Measurements from ENCODE around the gene BMPR2. TPM values are rescaled to one million over a fixed set of nuclear protein-coding genes. Genes with fewer than 3 reads are reported as not detected.

BMPR2 gene
- total and polyA plus RNA-seq, 2 experiments from 2014 or later: 12.7 to 24.9 TPM

DNA sequence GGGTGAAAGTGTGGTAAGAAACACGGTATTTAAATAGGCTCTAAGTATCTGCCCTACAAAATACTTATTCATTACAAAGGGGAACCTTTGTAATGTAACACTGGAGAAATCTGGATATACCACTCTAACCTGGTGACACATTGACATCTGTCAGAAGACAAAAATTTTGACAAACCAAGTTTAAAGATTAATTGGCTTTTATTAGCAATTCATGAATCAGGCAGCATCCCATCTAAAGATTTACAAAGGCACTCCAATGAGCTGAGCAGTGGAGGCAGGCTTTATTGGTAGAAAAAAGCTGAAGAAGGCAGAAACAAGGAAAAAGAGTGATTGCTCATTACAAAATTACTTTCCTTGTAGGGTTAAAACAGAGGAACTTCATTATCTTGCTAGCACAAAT, 35.0 kb downstream of the BMPR2 start:
- Histone ChIP-seq H3K4me3 (no peak overlapping the region), H3K36me3 (no peaks in the 10 kb centered on the region), H3K9me3 (ENCODE audit: low read depth) (no peaks in the 10 kb centered on the region), H3K4me1 (ENCODE audit: low read depth) (no peaks in the 10 kb centered on the region), H3K27me3 (no peaks in the 10 kb centered on the region), H3K27ac (no peak overlapping the region)
- TF ChIP-seq, protein P1, sequence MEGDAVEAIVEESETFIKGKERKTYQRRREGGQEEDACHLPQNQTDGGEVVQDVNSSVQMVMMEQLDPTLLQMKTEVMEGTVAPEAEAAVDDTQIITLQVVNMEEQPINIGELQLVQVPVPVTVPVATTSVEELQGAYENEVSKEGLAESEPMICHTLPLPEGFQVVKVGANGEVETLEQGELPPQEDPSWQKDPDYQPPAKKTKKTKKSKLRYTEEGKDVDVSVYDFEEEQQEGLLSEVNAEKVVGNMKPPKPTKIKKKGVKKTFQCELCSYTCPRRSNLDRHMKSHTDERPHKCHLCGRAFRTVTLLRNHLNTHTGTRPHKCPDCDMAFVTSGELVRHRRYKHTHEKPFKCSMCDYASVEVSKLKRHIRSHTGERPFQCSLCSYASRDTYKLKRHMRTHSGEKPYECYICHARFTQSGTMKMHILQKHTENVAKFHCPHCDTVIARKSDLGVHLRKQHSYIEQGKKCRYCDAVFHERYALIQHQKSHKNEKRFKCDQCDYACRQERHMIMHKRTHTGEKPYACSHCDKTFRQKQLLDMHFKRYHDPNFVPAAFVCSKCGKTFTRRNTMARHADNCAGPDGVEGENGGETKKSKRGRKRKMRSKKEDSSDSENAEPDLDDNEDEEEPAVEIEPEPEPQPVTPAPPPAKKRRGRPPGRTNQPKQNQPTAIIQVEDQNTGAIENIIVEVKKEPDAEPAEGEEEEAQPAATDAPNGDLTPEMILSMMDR (IDR thresholded peaks at IDR 0.05; ENCODE audit: low read depth, low read length): no peak
- no peak for DNase-seq (ENCODE audit: low read depth in 1 of 2, low spot score in 1 of 2)

DNA sequence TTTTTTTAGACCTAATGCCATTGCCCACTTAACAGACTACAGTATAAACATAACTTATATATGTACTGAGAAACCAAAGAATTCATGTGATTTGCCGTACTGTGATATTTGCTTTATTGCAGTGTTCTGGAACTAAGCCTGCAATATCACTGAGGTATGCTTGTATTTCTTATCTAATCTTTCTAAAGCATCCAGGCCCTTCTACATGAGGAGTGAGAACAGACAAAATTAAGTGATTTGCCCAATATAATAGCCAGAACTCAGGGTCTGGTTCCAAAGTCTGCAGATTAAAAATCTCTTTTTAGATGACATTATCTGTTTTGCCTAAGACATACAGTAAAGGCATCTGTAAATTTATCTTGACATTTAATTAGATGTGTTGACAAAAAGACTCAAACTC, 41.9 kb downstream of the BMPR2 start:
- TF ChIP-seq, protein P1 (IDR thresholded peaks at IDR 0.05; ENCODE audit: low read depth, low read length): no peak

GRCh38 chr2:202418511-202418910, 42.4 kb downstream of the BMPR2 start:
- no peak for DNase-seq (ENCODE audit: low read depth in 1 of 2, low spot score in 1 of 2)
- Histone ChIP-seq H3K36me3 (no peaks in the 10 kb centered on the region), H3K27ac (peak overlapping the region; percentile 52), H3K27me3 (no peaks in the 10 kb centered on the region), H3K4me3 (no peak overlapping the region), H3K9me3 (ENCODE audit: low read depth) (no peaks in the 10 kb centered on the region), H3K4me1 (ENCODE audit: low read depth) (peaks cover 11% of the 10 kb centered on the region)
- TF ChIP-seq, protein P1 (IDR thresholded peaks at IDR 0.05; ENCODE audit: low read depth, low read length): no peak

More for the DNA sequence above, 41.9 kb downstream of the BMPR2 start:
- Histone ChIP-seq H3K4me3 (no peak overlapping the region), H3K9me3 (ENCODE audit: low read depth) (no peaks in the 10 kb centered on the region), H3K4me1 (ENCODE audit: low read depth) (peaks cover 11% of the 10 kb centered on the region), H3K27me3 (no peaks in the 10 kb centered on the region), H3K36me3 (no peaks in the 10 kb centered on the region), H3K27ac (peak overlapping the region; percentile 52)
- no peak for DNase-seq (ENCODE audit: low read depth in 1 of 2, low spot score in 1 of 2)

DNA sequence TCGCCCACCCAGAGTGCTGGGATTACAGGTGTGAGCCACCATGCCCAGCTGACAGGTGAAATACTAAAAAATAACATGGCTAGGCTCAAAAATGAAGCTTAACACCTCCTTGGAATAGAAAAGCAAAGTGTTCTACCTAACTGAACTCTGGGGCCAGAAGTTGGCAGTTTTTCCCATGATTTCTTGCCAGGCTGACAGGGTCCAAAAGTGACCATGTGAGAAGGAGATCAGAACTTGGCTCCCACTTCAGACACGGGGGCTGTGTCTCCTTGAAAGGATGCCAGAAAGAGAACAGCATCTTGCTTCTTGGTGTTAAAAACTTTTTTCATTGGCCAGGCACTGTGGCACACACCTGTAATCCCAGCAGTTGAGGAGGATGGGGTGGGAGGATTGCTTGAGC, 47.0 kb downstream of the BMPR2 start:
- TF ChIP-seq, protein P1 (IDR thresholded peaks at IDR 0.05; ENCODE audit: low read depth, low read length): no peak
- Histone ChIP-seq H3K4me3 (no peak overlapping the region), H3K4me1 (ENCODE audit: low read depth) (peaks cover 7% of the 10 kb centered on the region), H3K9me3 (ENCODE audit: low read depth) (no peaks in the 10 kb centered on the region), H3K27ac (no peak overlapping the region), H3K27me3 (no peaks in the 10 kb centered on the region), H3K36me3 (no peaks in the 10 kb centered on the region)
- DNase-seq (ENCODE audit: low read depth in 1 of 2, low spot score in 1 of 2): peak in 1 of 2 donors; percentile 28

GRCh38 chr2:202425036-202425435, 48.9 kb downstream of the BMPR2 start:
- Histone ChIP-seq H3K4me1 (ENCODE audit: low read depth) (peaks cover 5% of the 10 kb centered on the region), H3K36me3 (no peaks in the 10 kb centered on the region), H3K27me3 (no peaks in the 10 kb centered on the region), H3K27ac (no peak overlapping the region), H3K9me3 (ENCODE audit: low read depth) (no peaks in the 10 kb centered on the region), H3K4me3 (no peak overlapping the region)
- no peak for DNase-seq (ENCODE audit: low read depth in 1 of 2, low spot score in 1 of 2)
- TF ChIP-seq, protein P1 (IDR thresholded peaks at IDR 0.05; ENCODE audit: low read depth, low read length): no peak

GRCh38 chr2:202426751-202427150, 50.6 kb downstream of the BMPR2 start:
- no peaks in the 10 kb centered on the region for H3K9me3 ChIP-seq (ENCODE audit: low read depth)
- H3K4me3 ChIP-seq: no peak overlapping the region
- H3K27ac ChIP-seq: no peak overlapping the region
- TF ChIP-seq, protein P1 (IDR thresholded peaks at IDR 0.05; ENCODE audit: low read depth, low read length): no peak
- DNase-seq (ENCODE audit: low read depth in 1 of 2, low spot score in 1 of 2): no peak
- no peaks in the 10 kb centered on the region for H3K36me3 ChIP-seq
- peaks cover 5% of the 10 kb centered on the region for H3K4me1 ChIP-seq (ENCODE audit: low read depth)
- H3K27me3 ChIP-seq: no peaks in the 10 kb centered on the region

Data from cardiac muscle cell (in vitro differentiated cells and primary cell).